ENCODE data around the gene NAPB.

- TF ChIP-seq NFIC (IDR thresholded peaks at IDR 0.05; ENCODE audit: low read depth, low read length) = peak; percentile 85
- TF ChIP-seq, protein P1, sequence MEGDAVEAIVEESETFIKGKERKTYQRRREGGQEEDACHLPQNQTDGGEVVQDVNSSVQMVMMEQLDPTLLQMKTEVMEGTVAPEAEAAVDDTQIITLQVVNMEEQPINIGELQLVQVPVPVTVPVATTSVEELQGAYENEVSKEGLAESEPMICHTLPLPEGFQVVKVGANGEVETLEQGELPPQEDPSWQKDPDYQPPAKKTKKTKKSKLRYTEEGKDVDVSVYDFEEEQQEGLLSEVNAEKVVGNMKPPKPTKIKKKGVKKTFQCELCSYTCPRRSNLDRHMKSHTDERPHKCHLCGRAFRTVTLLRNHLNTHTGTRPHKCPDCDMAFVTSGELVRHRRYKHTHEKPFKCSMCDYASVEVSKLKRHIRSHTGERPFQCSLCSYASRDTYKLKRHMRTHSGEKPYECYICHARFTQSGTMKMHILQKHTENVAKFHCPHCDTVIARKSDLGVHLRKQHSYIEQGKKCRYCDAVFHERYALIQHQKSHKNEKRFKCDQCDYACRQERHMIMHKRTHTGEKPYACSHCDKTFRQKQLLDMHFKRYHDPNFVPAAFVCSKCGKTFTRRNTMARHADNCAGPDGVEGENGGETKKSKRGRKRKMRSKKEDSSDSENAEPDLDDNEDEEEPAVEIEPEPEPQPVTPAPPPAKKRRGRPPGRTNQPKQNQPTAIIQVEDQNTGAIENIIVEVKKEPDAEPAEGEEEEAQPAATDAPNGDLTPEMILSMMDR (IDR thresholded peaks at IDR 0.05 in 2 of 3, conservative IDR thresholded peaks at IDR 0.05 in 1 of 3; ENCODE audit: control insufficient read depth in 2 of 3, extremely low read depth in 1 of 3, insufficient read depth in 1 of 3, low read depth in 3 of 3, low read length in 3 of 3) = no peak
Measured at GRCh38 chr20:23334111-23334510, 87.2 kb downstream of the NAPB start.

Data from GM12878 (cell line).